ENCODE results near the gene TGFB1. TPM values are rescaled to one million over a fixed set of nuclear protein-coding genes. Genes with fewer than 3 reads are reported as not detected.
A peak's percentile ranks its signal among the peaks of the same experiment; 100 is the strongest.

Gene TGFB1
- total and polyA plus RNA-seq, 7 donors: 6.5 to 27.1 (median 17.4) TPM

DNA sequence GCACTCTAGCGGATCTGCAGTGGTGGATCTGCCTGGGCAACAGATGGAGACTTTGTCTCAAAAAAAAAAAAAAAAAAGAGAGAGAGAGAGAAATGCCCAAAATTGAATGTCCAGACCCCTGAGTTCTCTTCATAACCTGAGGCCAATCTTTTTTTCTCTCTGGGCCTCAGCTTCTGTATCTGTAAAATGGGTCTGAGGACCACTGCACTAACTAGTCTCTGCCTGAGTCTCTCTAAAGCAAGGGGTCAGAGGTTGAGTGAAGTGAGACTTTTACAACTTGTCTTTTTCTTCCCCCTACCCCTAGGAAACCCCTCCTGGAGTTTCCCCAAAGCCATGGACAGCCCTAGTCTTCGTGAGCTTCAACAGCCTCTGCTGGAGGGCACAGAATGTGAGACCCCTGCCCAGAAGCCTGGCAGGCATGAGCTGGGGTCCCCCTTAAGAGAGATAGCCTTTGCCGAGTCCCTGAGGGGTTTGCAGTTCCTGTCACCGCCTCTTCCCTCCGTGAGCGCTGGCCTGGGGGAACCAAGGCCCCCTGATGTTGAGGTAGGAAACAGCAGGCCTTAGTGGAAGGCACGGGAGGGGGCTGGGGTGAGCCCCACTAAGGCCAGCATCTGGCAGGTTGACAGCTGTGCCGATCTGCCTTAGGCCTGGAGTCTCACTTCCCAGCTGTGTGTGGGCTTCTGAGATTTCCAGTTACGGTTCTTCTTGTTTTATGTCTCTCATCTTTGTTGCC, 24.4 kb upstream of the TGFB1 start:
- Histone ChIP-seq H3K4me1 (peaks cover 0 to 51% (median 34%) of the 10 kb centered on the region in 4 donors), H3K27ac (peak overlapping the region in 3 of 4 donors; percentile 61 to 87 (median 67)), H3K27me3 (no peaks in the 10 kb centered on the region), H3K36me3 (no peaks in the 10 kb centered on the region), H3K4me3 (no peak overlapping the region), H3K9me3 (no peaks in the 10 kb centered on the region)
- TF ChIP-seq POLR2A (IDR thresholded peaks at IDR 0.05): no peak
- peak in 1 of 4 experiments; percentile 26 for TF ChIP-seq CTCF (IDR thresholded peaks at IDR 0.05)
- TF ChIP-seq EP300 (IDR thresholded peaks at IDR 0.05): no peak
- TF ChIP-seq POLR2AphosphoS5 (IDR thresholded peaks at IDR 0.05): peak in 1 of 4 donors; percentile 5
- 49 to 74% methylated on average over 9 of the region's 9 CpGs for WGBS, 2 donors
- DNase-seq: no peak
- intact Hi-C loops (cut with DNase I): no loop called here

- 61 to 78% methylated on average over 8 of the region's 8 CpGs for WGBS, 2 donors
- H3K4me1 ChIP-seq: peaks cover 0 to 51% (median 34%) of the 10 kb centered on the region in 4 donors
- H3K4me3 ChIP-seq: peak overlapping the region; percentile 51 to 66 (median 64)
- no peaks in the 10 kb centered on the region for H3K36me3 ChIP-seq
- H3K27me3 ChIP-seq: no peaks in the 10 kb centered on the region
- peak overlapping the region; percentile 71 to 87 (median 86) for H3K27ac ChIP-seq
- intact Hi-C loops (cut with DNase I): no loop called here
- DNase-seq: no peak
- no peak for TF ChIP-seq POLR2AphosphoS5 (IDR thresholded peaks at IDR 0.05)
- TF ChIP-seq POLR2A (IDR thresholded peaks at IDR 0.05): no peak
- no peak for TF ChIP-seq CTCF (IDR thresholded peaks at IDR 0.05)
- TF ChIP-seq EP300 (IDR thresholded peaks at IDR 0.05): no peak
- no peaks in the 10 kb centered on the region for H3K9me3 ChIP-seq
Measured at GRCh38 chr19:41376998-41377365, 23.3 kb upstream of the TGFB1 start.

DNA sequence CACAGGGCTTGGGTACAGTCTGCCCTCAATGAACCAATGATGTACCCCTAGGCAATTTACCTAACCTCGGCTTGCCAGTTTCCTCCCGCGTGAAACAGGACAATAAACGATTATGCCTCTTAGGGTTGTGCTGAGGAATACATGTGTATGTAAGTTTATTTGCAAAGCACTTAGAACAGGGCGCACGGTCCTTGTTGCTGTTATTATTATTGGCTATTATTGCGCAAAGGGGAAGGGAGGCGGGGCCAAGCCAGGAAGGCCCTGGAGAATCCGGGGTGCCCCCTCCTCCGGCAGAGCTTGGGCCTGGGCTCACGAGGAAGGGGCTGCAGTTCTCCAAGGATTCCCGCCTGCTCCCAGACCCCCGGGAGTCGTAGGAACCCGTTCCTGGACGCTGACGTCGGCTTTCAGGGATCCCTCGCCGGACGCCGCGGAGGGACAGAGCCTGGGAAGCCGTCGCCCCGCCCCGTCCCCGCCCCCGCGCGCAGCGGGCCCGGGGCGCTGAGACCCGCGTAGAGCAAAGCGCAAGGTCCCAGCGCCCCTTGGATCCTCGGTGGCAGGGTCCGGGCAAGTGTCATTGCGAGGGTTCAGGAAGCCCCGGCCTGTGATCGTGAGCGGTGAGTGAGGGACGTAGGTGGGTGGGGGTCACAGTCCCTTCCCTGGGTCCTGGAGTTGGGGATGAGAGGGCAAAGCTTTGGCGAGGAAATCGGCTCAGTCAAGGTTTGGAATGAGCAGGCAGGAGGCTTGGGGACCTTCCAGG, 22.7 kb upstream of the TGFB1 start, which contains the start of gene TMEM91:
Gene TMEM91 (plus strand): TSS at position 293 of the 757 bp plus-strand sequence. CDS start 1,777 bp downstream, outside the sequence.
- whole genome bisulfite sequencing, 2 donors: 6 to 8% methylated on average over 47 of the region's 47 CpGs

GRCh38 chr19:41373993-41374392, 20.3 kb upstream of the TGFB1 start:
- peaks cover 0 to 51% (median 34%) of the 10 kb centered on the region in 4 donors for H3K4me1 ChIP-seq
- H3K27ac ChIP-seq: peak overlapping the region in 3 of 4 donors; percentile 56 to 70 (median 61)
- TF ChIP-seq CTCF (IDR thresholded peaks at IDR 0.05) (no peak), POLR2AphosphoS5 (IDR thresholded peaks at IDR 0.05) (peak; percentile 59 to 83 (median 77))
- no peaks in the 10 kb centered on the region for H3K27me3 ChIP-seq
- H3K9me3 ChIP-seq: no peaks in the 10 kb centered on the region
- DNase-seq: peak; percentile 97
- no peak overlapping the region for H3K4me3 ChIP-seq
- H3K36me3 ChIP-seq: no peaks in the 10 kb centered on the region
- intact Hi-C loops (cut with DNase I): no loop called here
- WGBS, 2 donors: 19 to 46% methylated on average over 12 of the region's 12 CpGs

More for the DNA sequence above, 22.7 kb upstream of the TGFB1 start, which contains the start of gene TMEM91:
- peak within 1 kb of the TSS; percentile 71 to 87 (median 86) for H3K27ac ChIP-seq
- H3K4me1 ChIP-seq: peaks cover 0 to 51% (median 34%) of the 10 kb centered on the region in 4 donors
- no peaks in the 10 kb centered on the region for H3K9me3 ChIP-seq
- intact Hi-C loops (cut with DNase I): no loop called here
- peak; percentile 76 for DNase-seq
- no peaks in the 10 kb centered on the region for H3K27me3 ChIP-seq
- peak within 1 kb of the TSS; percentile 51 to 66 (median 64) for H3K4me3 ChIP-seq
- no peaks in the 10 kb centered on the region for H3K36me3 ChIP-seq
- TF ChIP-seq EP300 (IDR thresholded peaks at IDR 0.05) (no peak), POLR2AphosphoS5 (IDR thresholded peaks at IDR 0.05) (peak in 1 of 4 donors; percentile 28)

- H3K27me3 ChIP-seq: no peaks in the 10 kb centered on the region
- 83 to 84% methylated on average over 2 of the region's 2 CpGs for WGBS, 2 donors
- intact Hi-C loops (cut with DNase I): no loop called here
- no peaks in the 10 kb centered on the region for H3K36me3 ChIP-seq
- no peak for DNase-seq
- no peak overlapping the region for H3K27ac ChIP-seq
- H3K4me1 ChIP-seq: peaks cover 0 to 37% (median 28%) of the 10 kb centered on the region in 4 donors
- no peaks in the 10 kb centered on the region for H3K9me3 ChIP-seq
- TF ChIP-seq POLR2A (IDR thresholded peaks at IDR 0.05) (no peak), POLR2AphosphoS5 (IDR thresholded peaks at IDR 0.05) (no peak), CTCF (IDR thresholded peaks at IDR 0.05) (no peak)
- no peak overlapping the region for H3K4me3 ChIP-seq
Measured at GRCh38 chr19:41372501-41372900, 18.8 kb upstream of the TGFB1 start.
